WTC11 (cell line): Measurements from ENCODE around the gene FOXN3. TPM values are rescaled to one million over a fixed set of nuclear protein-coding genes. Genes with fewer than 3 reads are reported as not detected.
A peak's percentile ranks its signal among the peaks of the same experiment; 100 is the strongest.

Experiments used
- ATAC-seq: fragments of 200-7000 bp; cut with Tn5 transposase; 2 replicates; pipeline ENCODE4 v1.10.0; 2021; ENCODE audit warnings: mild to moderate bottlenecking, moderate library complexity
- CTCF ChIA-PET: fragments of 300-600 bp; sonication (Branson Sonifier 250); formaldehyde crosslinking; loops from one replicate; lab custom pipeline; 2021; ENCODE audit warnings: antibody characterized with exemption; lab: Charles Lee
- POLR2A ChIA-PET: fragments of 350-600 bp; sonication (Branson Sonifier 250); formaldehyde crosslinking; loops from one replicate; lab custom pipeline; 2021; ENCODE audit warnings: antibody characterized with exemption; lab: Charles Lee
- DNase-seq: peaks from one replicate; pipeline ENCODE4 v3.0.0; 2021; ENCODE audit warnings: low spot score
- H3K27ac Mint-ChIP-seq: 2 replicates; pipeline ENCODE4 v1.8.0; 2021; ENCODE audit warnings: mixed read lengths
- H3K27me3 Mint-ChIP-seq: 2 replicates; pipeline ENCODE4 v1.8.0; 2021; ENCODE audit warnings: low read depth, mild to moderate bottlenecking, moderate library complexity, mixed read lengths
- H3K36me3 Mint-ChIP-seq: 2 replicates; pipeline ENCODE4 v1.8.0; 2021; ENCODE audit warnings: mixed read lengths
- H3K4me1 Mint-ChIP-seq: 2 replicates; pipeline ENCODE4 v1.8.0; 2022; ENCODE audit warnings: mixed read lengths
- H3K4me3 Mint-ChIP-seq: 2 replicates; pipeline ENCODE4 v1.8.0; 2021; ENCODE audit warnings: mild to moderate bottlenecking, moderate library complexity, mixed read lengths
- H3K9me3 Mint-ChIP-seq: 2 replicates; pipeline ENCODE4 v1.8.0; 2021; ENCODE audit warnings: mixed read lengths
- CBFB ChIP-seq: sonication (generic); formaldehyde crosslinking; IDR thresholded peaks from 2 replicates; pipeline ENCODE4 v1.8.1; 2022; ENCODE audit warnings: mild to moderate bottlenecking, low read depth, missing genetic modification reagents
- CREB1 ChIP-seq: sonication (generic); formaldehyde crosslinking; IDR thresholded peaks from 2 replicates; pipeline ENCODE4 v1.8.0; 2023; ENCODE audit warnings: mild to moderate bottlenecking, missing genetic modification reagents
- CREM ChIP-seq: sonication (generic); formaldehyde crosslinking; IDR thresholded peaks from 2 replicates; pipeline ENCODE4 v1.8.1; 2022; ENCODE audit warnings: mild to moderate bottlenecking, missing genetic modification reagents, moderate library complexity
- ESRRA ChIP-seq: sonication (generic); formaldehyde crosslinking; IDR thresholded peaks from 2 replicates; pipeline ENCODE4 v1.8.1; 2022; ENCODE audit warnings: mild to moderate bottlenecking, missing genetic modification reagents, borderline replicate concordance
- FOXK1 ChIP-seq: sonication (generic); formaldehyde crosslinking; IDR thresholded peaks from 2 replicates; pipeline ENCODE4 v1.8.0; 2022; ENCODE audit warnings: mild to moderate bottlenecking, moderate library complexity, missing genetic modification reagents
- IRF2 ChIP-seq: sonication (generic); formaldehyde crosslinking; IDR thresholded peaks from 2 replicates; pipeline ENCODE4 v1.8.0; 2022; ENCODE audit warnings: low read depth, missing genetic modification reagents, borderline replicate concordance
- JUN ChIP-seq: sonication (generic); formaldehyde crosslinking; IDR thresholded peaks from 2 replicates; pipeline ENCODE4 v1.8.0; 2023; ENCODE audit warnings: mild to moderate bottlenecking, missing genetic modification reagents
- MXD4 ChIP-seq: fragments of 250-450 bp; sonication (Bioruptor Pico); IDR thresholded peaks from 2 replicates; pipeline ENCODE4 v1.8.0; 2021; ENCODE audit warnings: mild to moderate bottlenecking, moderate library complexity, borderline replicate concordance
- NFATC4 ChIP-seq: fragments of 250-450 bp; sonication (Bioruptor Pico); IDR thresholded peaks from 2 replicates; pipeline ENCODE4 v1.9.0; 2021; ENCODE audit warnings: mild to moderate bottlenecking
- OVOL2 ChIP-seq: fragments of 250-450 bp; sonication (Bioruptor Pico); IDR thresholded peaks from 2 replicates; pipeline ENCODE4 v1.9.0; 2021; ENCODE audit warnings: mild to moderate bottlenecking, borderline replicate concordance
- SP1 ChIP-seq: sonication (generic); formaldehyde crosslinking; conservative IDR thresholded peaks from 2 replicates; pipeline ENCODE4 v1.8.1; 2022; ENCODE audit warnings: missing genetic modification reagents
- ZNF121 ChIP-seq: sonication (generic); formaldehyde crosslinking; IDR thresholded peaks from 2 replicates; pipeline ENCODE4 v1.8.0; 2023; ENCODE audit warnings: missing genetic modification reagents
- ZNF219 ChIP-seq: sonication (generic); formaldehyde crosslinking; IDR thresholded peaks from 2 replicates; pipeline ENCODE4 v1.8.0; 2023; ENCODE audit warnings: missing genetic modification reagents, mild to moderate bottlenecking, borderline replicate concordance
- ZNF263 ChIP-seq: sonication (generic); formaldehyde crosslinking; IDR thresholded peaks from 2 replicates; pipeline ENCODE4 v1.8.1; 2022; ENCODE audit warnings: low read depth, mild to moderate bottlenecking, moderate library complexity, missing genetic modification reagents
- total RNA-seq: library from RNA; stranded (reverse); gene quantifications from 3 replicates; pipeline ENCODE4 v1.2.3, GENCODE V29; 2021
- TF ChIP-seq, protein P1 (sequence below): sonication (generic); formaldehyde crosslinking; IDR thresholded peaks from 2 replicates; pipeline ENCODE4 v1.8.1; 2023; ENCODE audit warnings: mild to moderate bottlenecking, moderate library complexity, missing genetic modification reagents
- TF ChIP-seq, protein P2 (sequence below): sonication (generic); formaldehyde crosslinking; IDR thresholded peaks from 2 replicates; pipeline ENCODE4 v1.8.1; 2022; ENCODE audit warnings: mild to moderate bottlenecking, moderate library complexity, missing genetic modification reagents
- TF ChIP-seq, protein P3 (sequence below): sonication (generic); formaldehyde crosslinking; IDR thresholded peaks from 2 replicates; pipeline ENCODE4 v1.8.0; 2022; ENCODE audit warnings: mild to moderate bottlenecking, missing genetic modification reagents
- TF ChIP-seq, protein P4 (sequence below): sonication (generic); formaldehyde crosslinking; IDR thresholded peaks from 2 replicates; pipeline ENCODE4 v1.8.1; 2023; ENCODE audit warnings: mild to moderate bottlenecking, missing genetic modification reagents
- TF ChIP-seq, protein P5 (sequence below): fragments of 250-450 bp; sonication (Bioruptor Pico); IDR thresholded peaks from 2 replicates; pipeline ENCODE4 v1.9.0; 2021; ENCODE audit warnings: mild to moderate bottlenecking
- TF ChIP-seq, protein P6 (sequence below): sonication (generic); formaldehyde crosslinking; IDR thresholded peaks from 2 replicates; pipeline ENCODE4 v1.8.0; 2023; ENCODE audit warnings: missing genetic modification reagents

FOXN3 gene
- total RNA-seq, 1 experiment from 2014 or later = 170 TPM

DNA sequence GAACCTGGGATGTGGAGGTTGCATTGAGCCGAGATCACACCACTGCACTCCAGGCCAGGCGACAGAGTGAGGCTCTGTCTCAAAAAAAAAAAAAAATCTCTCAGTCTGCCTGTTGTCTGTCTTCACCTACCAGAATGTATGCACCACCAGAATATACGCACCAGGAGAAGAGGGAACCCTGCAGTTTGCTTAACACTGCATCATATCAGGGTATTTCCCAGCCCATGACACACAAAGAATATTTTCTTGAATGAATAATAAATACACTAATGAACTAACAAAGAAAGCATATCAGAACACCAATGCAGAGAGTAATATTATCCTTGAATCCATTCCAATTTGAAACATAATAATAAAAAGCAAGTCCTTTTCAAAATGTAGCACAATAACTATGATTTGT lies 44.2 kb upstream of the FOXN3 start:
- no peaks in the 10 kb centered on the region for H3K9me3 Mint-ChIP-seq
- H3K4me3 Mint-ChIP-seq = no peak overlapping the region
- peaks cover 59% of the 10 kb centered on the region for H3K4me1 Mint-ChIP-seq
- ChIA-PET CTCF (no interaction called here), POLR2A (no interaction called here)
- no peaks in the 10 kb centered on the region for H3K27me3 Mint-ChIP-seq
- H3K27ac Mint-ChIP-seq = peak overlapping the region; percentile 47
- DNase-seq (no peak), ATAC-seq (no peak)
- H3K36me3 Mint-ChIP-seq = peaks cover 9% of the 10 kb centered on the region; the same call in 1 of the 2 replicates
- no peak for TF ChIP-seq CREM (CRISPR knock-in tag)
- TF ChIP-seq CREB1 (CRISPR knock-in tag) = no peak
- TF ChIP-seq ESRRA = no peak
- no peak for TF ChIP-seq FOXK1 (CRISPR knock-in tag)
- TF ChIP-seq MXD4 (CRISPR knock-in tag) = no peak
- TF ChIP-seq SP1 (CRISPR knock-in tag) = no peak
- TF ChIP-seq, protein P1, sequence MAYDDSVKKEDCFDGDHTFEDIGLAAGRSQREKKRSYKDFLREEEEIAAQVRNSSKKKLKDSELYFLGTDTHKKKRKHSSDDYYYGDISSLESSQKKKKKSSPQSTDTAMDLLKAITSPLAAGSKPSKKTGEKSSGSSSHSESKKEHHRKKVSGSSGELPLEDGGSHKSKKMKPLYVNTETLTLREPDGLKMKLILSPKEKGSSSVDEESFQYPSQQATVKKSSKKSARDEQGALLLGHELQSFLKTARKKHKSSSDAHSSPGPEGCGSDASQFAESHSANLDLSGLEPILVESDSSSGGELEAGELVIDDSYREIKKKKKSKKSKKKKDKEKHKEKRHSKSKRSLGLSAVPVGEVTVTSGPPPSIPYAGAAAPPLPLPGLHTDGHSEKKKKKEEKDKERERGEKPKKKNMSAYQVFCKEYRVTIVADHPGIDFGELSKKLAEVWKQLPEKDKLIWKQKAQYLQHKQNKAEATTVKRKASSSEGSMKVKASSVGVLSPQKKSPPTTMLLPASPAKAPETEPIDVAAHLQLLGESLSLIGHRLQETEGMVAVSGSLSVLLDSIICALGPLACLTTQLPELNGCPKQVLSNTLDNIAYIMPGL (CRISPR knock-in tag) = no peak
- TF ChIP-seq NFATC4 = no peak
- no peak for TF ChIP-seq OVOL2
- TF ChIP-seq, protein P2, sequence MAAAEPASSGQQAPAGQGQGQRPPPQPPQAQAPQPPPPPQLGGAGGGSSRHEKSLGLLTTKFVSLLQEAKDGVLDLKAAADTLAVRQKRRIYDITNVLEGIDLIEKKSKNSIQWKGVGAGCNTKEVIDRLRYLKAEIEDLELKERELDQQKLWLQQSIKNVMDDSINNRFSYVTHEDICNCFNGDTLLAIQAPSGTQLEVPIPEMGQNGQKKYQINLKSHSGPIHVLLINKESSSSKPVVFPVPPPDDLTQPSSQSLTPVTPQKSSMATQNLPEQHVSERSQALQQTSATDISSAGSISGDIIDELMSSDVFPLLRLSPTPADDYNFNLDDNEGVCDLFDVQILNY (CRISPR knock-in tag) = no peak
- no peak for TF ChIP-seq CBFB
- no peak for TF ChIP-seq ZNF219 (CRISPR knock-in tag)
- TF ChIP-seq, protein P3, sequence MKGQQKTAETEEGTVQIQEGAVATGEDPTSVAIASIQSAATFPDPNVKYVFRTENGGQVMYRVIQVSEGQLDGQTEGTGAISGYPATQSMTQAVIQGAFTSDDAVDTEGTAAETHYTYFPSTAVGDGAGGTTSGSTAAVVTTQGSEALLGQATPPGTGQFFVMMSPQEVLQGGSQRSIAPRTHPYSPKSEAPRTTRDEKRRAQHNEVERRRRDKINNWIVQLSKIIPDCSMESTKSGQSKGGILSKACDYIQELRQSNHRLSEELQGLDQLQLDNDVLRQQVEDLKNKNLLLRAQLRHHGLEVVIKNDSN (CRISPR knock-in tag) = no peak
- no peak for TF ChIP-seq ZNF121 (CRISPR knock-in tag)
- TF ChIP-seq ZNF263 (CRISPR knock-in tag) = no peak
- TF ChIP-seq, protein P4, sequence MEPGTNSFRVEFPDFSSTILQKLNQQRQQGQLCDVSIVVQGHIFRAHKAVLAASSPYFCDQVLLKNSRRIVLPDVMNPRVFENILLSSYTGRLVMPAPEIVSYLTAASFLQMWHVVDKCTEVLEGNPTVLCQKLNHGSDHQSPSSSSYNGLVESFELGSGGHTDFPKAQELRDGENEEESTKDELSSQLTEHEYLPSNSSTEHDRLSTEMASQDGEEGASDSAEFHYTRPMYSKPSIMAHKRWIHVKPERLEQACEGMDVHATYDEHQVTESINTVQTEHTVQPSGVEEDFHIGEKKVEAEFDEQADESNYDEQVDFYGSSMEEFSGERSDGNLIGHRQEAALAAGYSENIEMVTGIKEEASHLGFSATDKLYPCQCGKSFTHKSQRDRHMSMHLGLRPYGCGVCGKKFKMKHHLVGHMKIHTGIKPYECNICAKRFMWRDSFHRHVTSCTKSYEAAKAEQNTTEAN (CRISPR knock-in tag) = no peak
- TF ChIP-seq, protein P5, sequence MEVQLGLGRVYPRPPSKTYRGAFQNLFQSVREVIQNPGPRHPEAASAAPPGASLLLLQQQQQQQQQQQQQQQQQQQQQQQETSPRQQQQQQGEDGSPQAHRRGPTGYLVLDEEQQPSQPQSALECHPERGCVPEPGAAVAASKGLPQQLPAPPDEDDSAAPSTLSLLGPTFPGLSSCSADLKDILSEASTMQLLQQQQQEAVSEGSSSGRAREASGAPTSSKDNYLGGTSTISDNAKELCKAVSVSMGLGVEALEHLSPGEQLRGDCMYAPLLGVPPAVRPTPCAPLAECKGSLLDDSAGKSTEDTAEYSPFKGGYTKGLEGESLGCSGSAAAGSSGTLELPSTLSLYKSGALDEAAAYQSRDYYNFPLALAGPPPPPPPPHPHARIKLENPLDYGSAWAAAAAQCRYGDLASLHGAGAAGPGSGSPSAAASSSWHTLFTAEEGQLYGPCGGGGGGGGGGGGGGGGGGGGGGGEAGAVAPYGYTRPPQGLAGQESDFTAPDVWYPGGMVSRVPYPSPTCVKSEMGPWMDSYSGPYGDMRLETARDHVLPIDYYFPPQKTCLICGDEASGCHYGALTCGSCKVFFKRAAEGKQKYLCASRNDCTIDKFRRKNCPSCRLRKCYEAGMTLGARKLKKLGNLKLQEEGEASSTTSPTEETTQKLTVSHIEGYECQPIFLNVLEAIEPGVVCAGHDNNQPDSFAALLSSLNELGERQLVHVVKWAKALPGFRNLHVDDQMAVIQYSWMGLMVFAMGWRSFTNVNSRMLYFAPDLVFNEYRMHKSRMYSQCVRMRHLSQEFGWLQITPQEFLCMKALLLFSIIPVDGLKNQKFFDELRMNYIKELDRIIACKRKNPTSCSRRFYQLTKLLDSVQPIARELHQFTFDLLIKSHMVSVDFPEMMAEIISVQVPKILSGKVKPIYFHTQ (CRISPR knock-in tag) = no peak
- TF ChIP-seq IRF2 (CRISPR knock-in tag) = no peak
- TF ChIP-seq JUN = no peak
- TF ChIP-seq, protein P6, sequence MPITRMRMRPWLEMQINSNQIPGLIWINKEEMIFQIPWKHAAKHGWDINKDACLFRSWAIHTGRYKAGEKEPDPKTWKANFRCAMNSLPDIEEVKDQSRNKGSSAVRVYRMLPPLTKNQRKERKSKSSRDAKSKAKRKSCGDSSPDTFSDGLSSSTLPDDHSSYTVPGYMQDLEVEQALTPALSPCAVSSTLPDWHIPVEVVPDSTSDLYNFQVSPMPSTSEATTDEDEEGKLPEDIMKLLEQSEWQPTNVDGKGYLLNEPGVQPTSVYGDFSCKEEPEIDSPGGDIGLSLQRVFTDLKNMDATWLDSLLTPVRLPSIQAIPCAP = no peak
